Measurements from ENCODE around the gene IQGAP2. TPM values are rescaled to one million over a fixed set of nuclear protein-coding genes. Genes with fewer than 3 reads are reported as not detected.

The IQGAP2 gene
- total RNA-seq, 4 donors from 2014 or later, result 22.6 to 63.9 (median 28.3) TPM

- ATAC-seq (ENCODE audit: low FRiP score), result no peak
- no peak for DNase-seq (ENCODE audit: low spot score)
- TF ChIP-seq, protein P1, sequence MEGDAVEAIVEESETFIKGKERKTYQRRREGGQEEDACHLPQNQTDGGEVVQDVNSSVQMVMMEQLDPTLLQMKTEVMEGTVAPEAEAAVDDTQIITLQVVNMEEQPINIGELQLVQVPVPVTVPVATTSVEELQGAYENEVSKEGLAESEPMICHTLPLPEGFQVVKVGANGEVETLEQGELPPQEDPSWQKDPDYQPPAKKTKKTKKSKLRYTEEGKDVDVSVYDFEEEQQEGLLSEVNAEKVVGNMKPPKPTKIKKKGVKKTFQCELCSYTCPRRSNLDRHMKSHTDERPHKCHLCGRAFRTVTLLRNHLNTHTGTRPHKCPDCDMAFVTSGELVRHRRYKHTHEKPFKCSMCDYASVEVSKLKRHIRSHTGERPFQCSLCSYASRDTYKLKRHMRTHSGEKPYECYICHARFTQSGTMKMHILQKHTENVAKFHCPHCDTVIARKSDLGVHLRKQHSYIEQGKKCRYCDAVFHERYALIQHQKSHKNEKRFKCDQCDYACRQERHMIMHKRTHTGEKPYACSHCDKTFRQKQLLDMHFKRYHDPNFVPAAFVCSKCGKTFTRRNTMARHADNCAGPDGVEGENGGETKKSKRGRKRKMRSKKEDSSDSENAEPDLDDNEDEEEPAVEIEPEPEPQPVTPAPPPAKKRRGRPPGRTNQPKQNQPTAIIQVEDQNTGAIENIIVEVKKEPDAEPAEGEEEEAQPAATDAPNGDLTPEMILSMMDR (IDR thresholded peaks at IDR 0.05), result no peak
These were observed 158.1 kb downstream of the IQGAP2 start for GRCh38 chr5:76560952-76561891.

- ATAC-seq (ENCODE audit: low FRiP score) (no peak), DNase-seq (ENCODE audit: low spot score) (no peak)
- TF ChIP-seq, protein P1 (IDR thresholded peaks at IDR 0.05), result no peak
These were observed 158.9 kb downstream of the IQGAP2 start for GRCh38 chr5:76561959-76562358.

- DNase-seq (ENCODE audit: low spot score), result no peak
These were observed 161.9 kb downstream of the IQGAP2 start for GRCh38 chr5:76565009-76565408.

GRCh38 chr5:76570153-76570552, 167.1 kb downstream of the IQGAP2 start:
- DNase-seq (ENCODE audit: low spot score) (no peak), ATAC-seq (ENCODE audit: low FRiP score) (no peak)
- TF ChIP-seq, protein P1 (IDR thresholded peaks at IDR 0.05), result no peak

More at GRCh38 chr5:76565009-76565408, 161.9 kb downstream of the IQGAP2 start:
- ATAC-seq (ENCODE audit: low FRiP score), result no peak
- TF ChIP-seq, protein P1 (IDR thresholded peaks at IDR 0.05), result no peak

DNA sequence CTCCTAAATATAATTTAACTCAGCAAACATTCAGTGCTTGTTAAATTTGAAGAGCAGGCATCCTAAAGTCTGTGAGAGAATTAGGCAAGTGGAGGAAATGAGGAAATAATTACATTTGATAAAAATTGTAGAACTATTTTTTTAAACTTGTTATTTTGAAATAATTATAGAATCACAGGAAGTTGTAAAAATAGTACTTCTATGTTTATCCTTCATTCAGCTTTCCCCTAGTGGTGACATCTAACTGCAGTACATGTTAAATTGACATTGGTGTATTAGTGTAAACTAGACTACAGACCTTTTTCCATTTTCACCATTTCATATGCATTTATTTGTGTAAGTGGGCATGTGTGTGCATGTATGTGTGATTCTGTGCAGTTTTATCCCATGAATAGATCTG, 168.5 kb downstream of the IQGAP2 start:
- DNase-seq (ENCODE audit: low spot score) (no peak), ATAC-seq (ENCODE audit: low FRiP score) (no peak)
- TF ChIP-seq, protein P1 (IDR thresholded peaks at IDR 0.05), result no peak

DNA sequence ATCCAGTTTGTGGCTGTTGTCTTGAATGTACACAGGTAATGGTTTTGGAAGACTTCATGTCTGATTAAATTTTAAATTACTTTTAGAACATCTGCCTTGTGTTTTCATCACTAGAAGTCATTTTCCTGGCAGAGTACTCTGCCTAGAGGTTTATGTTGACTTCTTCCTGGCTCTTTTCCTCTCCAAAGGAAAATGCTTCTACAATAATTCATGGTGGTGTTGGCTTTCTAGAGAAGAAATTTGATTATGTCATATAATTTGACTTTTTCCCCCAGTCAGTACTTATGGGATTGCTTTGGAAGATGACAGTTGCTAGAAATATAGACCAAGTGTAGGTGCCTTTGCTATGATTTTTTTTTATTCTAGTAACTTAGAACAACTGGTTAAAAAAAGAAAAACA, 173.4 kb downstream of the IQGAP2 start:
- TF ChIP-seq, protein P1 (IDR thresholded peaks at IDR 0.05), result no peak
- no peak for ATAC-seq (ENCODE audit: low FRiP score)
- no peak for DNase-seq (ENCODE audit: low spot score)

DNA sequence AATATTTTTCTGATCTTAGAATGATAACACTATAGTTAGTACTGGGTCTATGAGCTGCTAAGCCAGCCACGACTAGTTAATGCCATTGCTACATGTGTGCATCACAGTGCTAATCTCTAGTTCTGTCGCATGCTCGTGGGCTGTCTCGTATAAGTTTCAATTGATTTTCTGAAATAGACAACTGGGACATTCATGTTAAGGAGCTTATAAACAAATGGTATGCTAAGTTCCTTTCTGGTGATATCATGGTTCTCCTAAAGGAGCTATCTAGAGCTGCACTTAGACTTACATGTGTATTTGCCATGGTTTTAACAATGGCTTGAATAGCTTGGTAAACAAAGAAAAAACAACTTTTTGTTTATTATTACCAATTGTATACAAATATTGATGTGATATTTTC, 173.9 kb downstream of the IQGAP2 start:
- no peak for ATAC-seq (ENCODE audit: low FRiP score)
- TF ChIP-seq, protein P1 (IDR thresholded peaks at IDR 0.05), result no peak
- no peak for DNase-seq (ENCODE audit: low spot score)

Data from omental fat pad (tissue), 4 donors.